ENCODE measurements around the gene CAPN1.
"Not testable (repeated sequence)": the region's sequence is repeated elsewhere in the genome, so short reads cannot be mapped to it uniquely, and the experiment has no call there.

The CAPN1 gene

DNA sequence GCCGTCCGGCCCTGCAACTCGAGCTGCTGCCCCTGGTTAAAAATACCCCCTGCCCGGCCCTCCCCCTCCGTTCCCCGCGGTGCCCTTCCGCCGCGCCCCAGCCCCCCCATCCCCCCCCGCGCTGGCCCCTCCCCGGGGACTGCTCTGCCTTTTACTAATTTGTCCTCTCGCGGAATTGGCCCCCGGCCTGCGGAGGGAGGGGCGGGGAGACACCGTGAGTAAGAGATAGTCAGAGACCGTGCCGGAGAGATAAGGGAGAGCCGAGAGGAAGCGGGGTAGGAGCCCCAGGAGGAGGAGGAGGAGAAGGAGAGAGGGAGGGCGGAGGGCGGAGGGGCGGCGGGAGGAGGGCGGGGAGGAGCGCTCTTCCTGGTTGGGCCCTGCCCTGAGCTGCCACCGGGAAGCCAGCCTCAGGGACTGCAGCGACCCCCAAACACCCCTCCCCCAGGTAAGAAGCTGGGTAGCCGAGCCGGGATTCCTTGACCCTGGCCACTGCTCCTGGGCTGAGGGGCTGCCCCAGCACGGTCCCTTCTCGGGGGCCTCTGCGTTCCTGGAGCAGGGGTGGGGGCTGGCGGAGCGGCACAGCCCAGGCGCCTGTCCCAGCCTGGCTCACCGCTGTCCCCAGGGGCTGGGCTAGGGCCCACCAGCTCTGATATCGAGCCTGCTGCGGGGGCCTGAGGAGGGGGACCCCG, at the start of gene CAPN1:
CAPN1 (plus strand) TSS at position 360 of the 689 bp plus-strand sequence. CDS start 774 bp downstream, outside the sequence.
- peak; percentile 95 for DNase-seq (ENCODE audit: low read depth)

DNA sequence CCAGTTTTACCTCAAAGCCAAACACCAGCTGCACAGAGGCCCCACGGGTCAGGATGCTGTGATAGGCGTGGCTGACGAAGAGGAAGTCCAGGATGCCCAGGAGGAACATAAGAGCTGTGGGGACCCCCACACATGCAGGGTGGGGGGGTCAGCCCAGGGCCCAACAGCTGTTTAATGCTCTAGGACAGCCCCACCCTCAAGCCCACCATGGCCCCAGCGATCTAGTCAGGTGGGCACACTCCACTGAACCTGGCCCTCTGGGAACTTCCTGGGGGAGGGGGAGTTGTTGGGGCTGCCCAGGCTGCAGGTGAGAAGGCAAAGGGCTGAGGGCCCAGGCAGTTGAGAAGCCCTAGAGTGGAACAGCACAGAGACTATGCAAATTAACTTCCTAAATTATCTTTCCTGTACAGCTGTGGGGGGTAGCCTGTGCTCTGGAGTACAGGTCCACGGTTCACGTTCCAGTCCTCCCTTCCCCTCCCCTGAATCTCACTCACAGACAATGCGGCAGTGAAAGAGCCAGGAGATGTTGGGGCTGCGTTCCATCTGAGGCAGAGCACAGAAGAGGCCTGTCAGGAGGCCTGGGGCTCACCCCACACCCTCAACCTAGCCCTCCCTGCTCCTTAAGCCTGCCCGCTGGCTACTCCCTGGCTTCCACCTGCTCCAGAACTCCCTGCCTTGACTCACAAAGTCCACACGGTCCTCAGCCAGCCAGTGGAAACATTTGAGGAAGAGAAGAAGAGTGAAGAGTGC, 49.3 kb upstream of the CAPN1 start:
- DNase-seq (ENCODE audit: low read depth): no peak

DNA sequence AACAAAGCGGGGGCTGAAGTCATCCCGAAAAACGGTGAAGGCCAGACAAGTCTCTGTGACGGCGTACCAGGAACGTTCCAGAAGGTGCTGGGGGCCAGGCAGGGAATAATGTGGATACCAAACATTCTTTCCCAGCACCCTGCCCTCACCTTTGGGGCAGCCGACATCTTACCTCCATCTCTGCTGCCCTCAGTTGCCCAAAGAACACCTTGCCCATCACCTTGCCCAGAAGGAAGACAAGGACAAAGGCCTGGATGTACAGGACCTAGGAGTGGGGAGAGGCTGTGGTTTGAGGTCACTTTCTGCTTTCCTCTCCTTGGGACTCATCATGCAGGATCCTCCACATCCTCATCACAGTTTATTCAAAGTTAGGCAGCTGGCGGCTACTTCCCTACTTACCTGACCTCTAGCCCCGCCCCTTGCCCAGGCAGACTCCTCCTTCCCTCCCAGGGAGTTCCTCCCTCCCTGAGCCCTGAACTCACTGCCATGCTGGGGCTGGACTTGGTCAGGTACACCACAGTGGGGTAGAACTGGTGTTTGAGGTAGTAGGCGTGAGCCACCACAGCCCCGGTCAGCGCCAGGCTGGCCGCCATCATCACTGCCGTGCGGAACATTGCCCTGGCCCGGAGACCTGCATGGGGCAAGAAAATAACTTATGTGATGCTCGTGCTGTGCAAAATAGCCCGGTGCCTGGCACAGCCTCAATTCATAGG, 48.6 kb upstream of the CAPN1 start:
- peak; percentile 37 for DNase-seq (ENCODE audit: low read depth)

DNA sequence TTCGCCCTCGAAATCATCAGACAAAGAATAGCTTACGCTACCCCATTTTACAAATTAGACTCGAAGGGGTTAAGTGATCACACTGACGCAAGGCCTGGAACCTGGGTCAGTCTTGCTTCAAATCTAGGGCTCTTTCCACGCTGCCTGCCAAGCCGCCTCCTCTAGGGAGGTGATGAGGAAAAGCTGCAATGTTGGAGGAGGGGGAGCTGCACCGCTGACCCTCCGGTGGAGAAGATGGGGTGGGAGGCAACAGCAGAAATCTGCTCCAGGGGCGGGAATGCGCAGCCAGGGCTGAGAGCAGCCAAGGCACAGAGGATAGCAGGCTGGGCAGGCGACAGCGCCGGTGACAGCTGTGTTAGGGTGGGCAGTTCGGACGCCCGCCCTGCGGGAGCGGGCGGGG, 48.0 kb upstream of the CAPN1 start:
- DNase-seq (ENCODE audit: low read depth): peak; percentile 21

- peak; percentile 90 for DNase-seq (ENCODE audit: low read depth)
These were observed 47.3 kb upstream of the CAPN1 start, which contains the start of gene SYVN1 for GRCh38 chr11:65134240-65134951. Gene SYVN1, minus strand, starts transcription at chr11:65134519. Its CDS starts 918 bp downstream, at chr11:65133601.

- peak; percentile 98 for DNase-seq (ENCODE audit: low read depth)
These were observed 46.6 kb upstream of the CAPN1 start for GRCh38 chr11:65134952-65135632.

DNA sequence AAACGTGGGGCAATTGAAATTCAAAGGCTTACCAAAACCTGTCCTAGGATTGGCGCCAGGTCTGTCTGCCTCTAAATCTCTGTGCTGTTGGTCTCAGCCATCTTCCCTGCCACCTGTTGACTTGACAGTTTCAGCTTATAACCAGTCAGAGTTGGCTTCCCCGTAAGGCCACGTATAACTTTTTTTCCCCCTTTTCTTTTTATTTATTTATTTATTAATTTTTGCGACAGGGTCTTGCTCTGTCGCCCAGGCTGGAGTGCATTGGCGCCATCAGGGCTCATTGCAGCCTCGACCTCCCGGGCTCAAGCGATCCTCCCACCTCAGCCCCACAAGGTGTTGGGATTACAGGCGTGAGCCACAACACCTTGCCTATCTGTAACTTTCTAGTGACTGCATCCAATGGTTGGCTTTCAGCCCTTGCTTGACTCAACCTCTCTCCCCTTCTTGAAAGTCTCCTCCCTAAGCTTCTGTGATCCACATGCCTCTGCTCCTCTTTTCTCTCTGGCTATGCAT, 46.0 kb upstream of the CAPN1 start:
- DNase-seq (ENCODE audit: low read depth): no peak

DNA sequence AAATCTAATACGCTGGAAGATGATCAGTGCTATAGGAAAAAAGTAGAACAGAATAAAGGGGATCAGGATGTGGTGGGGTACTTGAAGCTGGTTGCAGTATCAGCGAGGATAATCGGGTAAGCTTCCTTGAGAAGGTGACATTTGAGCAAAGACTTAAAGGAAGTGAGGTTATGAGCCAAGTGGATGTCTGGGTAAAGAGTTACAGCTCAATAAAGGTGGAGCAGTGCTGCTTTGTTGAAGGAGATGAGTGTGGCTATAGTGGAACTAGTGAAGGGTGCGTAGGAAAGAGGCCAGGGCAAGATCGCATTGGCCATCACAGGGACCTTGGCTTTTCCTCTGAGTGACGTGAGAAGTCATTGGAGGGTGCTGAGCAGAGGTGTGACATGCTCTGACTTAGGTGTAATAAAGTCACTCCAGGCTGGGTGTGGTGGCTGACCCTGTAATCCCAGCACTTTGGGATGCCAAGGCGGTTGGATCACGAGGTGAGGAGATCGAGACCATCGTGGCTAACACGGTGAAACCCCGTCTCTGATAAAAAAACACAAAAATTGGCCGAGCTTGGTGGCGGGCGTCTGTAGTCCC, 45.1 kb upstream of the CAPN1 start:
- no peak for DNase-seq (ENCODE audit: low read depth)

DNA sequence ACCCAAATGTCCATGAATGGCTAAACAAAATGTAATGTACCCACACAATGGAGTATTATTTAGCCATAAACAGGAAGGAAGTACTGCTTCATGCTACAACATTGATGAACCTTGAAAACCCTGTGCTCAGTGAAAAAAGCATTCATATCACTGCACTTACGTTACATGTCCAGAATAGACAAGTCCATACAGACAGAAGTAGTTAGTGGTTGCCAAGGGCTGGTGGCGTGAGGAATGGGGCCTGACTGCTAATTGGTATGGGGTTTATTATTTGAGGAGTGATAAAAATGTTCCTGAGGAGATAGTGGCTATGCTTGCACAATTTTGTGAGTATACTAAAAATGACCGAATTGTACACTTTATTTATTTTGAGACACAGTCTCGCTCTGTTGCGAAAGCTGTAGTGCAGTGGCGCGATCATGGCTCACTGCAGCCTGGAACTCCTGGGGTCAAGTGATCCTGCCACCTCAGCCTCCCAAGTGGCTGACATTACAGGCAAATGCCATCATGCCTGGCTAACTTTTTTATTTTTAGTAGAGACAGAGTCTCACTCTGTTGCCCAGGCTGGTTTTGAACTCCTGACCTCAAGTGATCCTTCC, 39.7 kb upstream of the CAPN1 start:
- DNase-seq (ENCODE audit: low read depth): no peak

DNA sequence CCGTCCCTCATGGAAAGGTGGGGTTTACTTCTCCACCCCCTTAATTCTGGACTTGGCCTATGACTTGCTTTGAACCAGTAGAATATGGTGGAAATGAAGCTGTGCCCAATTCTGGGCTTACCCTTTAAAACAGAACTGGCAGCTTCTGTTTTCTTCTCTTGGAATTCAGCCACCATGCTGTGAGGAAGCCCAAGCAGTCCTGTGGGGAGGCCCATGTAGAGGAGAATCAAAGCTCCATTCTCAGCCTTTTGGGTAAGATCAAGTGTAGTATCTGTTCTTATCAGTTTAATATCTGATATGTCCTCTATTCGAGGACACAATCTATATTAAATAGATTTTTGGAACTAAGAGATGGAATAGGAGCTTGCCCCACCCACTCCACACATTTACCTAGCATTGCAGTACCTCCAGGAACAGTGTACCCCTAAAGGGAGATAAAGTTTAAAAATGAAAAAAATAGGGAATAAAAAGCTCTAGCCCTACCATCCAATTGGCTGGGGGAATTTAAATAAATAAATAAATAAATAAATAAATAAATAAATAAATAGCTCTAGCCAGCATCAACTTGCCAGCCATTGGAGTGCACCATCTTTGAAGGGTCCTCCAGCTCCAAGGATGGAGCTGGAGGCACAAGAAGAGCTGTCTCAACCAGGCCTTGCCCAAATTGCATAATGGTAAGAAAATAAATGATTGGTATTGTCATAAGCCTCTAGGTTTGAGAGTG, 34.2 kb upstream of the CAPN1 start:
- DNase-seq (ENCODE audit: low read depth): no peak

DNA sequence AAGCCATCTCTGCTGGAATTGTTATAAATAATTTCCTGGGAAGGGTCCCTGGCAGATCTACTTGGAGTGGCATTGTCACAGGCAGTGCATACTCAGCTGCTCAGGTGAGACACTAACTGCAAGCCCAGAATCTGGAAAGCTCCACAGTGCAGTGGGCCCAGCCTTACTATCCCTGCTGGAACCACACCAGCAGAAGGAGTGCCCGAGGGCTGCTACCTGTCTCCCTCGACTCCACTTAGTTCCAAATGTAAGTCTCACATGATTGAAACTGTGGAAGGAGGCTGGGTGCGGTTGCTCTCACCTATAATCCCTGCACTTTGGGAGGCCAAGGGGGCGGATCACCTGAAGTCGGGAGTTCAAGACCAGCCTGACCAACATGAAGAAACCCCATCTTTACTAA, 33.1 kb upstream of the CAPN1 start:
- no peak for DNase-seq (ENCODE audit: low read depth)

DNA sequence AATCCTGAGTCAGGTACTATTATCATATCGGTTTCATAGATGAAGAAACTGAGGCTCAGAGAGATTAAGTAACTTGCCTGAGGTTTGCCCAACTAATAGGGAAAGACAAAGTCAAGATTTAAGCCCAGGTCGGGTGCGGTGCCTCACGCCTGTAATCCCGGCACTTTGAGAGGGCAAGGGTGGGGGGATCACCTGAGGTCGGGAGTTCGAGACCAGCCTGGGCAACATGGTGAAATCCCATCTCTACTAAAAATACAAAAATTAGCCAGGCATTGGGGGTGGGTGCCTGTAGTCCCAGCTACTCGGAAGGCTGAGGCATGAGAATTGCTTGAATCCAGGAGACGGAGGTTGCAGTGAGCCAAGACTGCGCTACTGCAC, 31.6 kb upstream of the CAPN1 start:
- not testable (repeated sequence) for DNase-seq (ENCODE audit: low read depth)

DNA sequence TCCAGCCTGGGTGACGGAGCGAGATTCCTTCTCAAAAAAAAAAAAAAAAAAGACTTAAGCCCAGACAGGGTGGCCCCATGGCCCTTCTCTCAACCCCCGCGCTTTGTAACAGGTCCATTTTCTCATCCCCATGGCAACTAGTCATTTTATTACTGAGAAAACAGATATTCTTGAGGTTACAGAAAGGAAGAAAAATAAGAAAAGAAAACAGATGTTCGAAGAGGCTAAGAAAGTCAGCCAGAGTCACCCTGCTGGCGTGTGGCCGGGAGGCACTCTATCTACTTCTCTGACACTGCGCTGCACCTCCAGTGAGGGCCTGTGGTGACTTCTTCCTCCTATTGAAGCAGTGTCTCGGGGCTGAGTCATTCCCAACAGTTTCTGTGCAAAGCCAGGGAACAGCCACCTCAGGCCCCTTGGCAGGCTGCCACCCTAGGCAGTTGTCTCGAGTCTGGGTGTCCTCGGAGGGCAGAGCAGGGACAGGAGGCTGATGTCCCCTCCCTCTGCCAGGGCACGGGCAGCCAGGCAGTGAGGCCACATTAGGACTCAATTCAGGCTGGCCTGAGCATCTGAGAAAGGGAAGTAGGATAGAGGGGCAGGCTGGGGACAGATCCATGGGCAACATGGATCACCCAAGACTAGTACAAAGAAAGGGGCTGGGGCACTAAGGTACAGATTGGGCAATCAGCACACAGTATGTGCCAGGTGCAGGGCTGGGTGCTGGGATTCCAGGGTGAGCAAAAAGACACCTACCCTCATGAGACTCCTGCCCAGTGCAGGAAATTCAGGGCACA, 31.0 kb upstream of the CAPN1 start:
- peak; percentile 91 for DNase-seq (ENCODE audit: low read depth)

GRCh38 chr11:65151331-65151899, 30.3 kb upstream of the CAPN1 start:
- DNase-seq (ENCODE audit: low read depth): no peak

- no peak for DNase-seq (ENCODE audit: low read depth)
These were observed 29.6 kb upstream of the CAPN1 start for GRCh38 chr11:65152122-65152521.

- no peak for DNase-seq (ENCODE audit: low read depth)
These were observed 25.5 kb upstream of the CAPN1 start for GRCh38 chr11:65156256-65156655.

GRCh38 chr11:65156926-65157325, 24.8 kb upstream of the CAPN1 start:
- DNase-seq (ENCODE audit: low read depth): no peak

- no peak for DNase-seq (ENCODE audit: low read depth)
These were observed 24.4 kb upstream of the CAPN1 start for GRCh38 chr11:65157336-65157735.

- DNase-seq (ENCODE audit: low read depth): no peak
These were observed 22.7 kb upstream of the CAPN1 start for GRCh38 chr11:65159012-65159411.

All from ELR (cell line).